Adipose tissue (tissue), 3 donors: ENCODE results near the gene OR10V1. TPM values are rescaled to one million over a fixed set of nuclear protein-coding genes. Genes with fewer than 3 reads are reported as not detected.

Experiments used
- H3K27ac ChIP-seq: one replicate; pipeline ENCODE4 v1.5.1; 2013; ENCODE audit warnings: low read depth, low read length
- WGBS, 3 donors: extraction: QIAGEN DNeasy Blood & Tissue Kit; methylation state at CpG; one replicate each; pipeline ENCODE4 v1.1.7; 2013; 5-methylcytosine and 5-hydroxymethylcytosine counted together
- polyA plus RNA-seq, 3 donors: library from polyadenylated mRNA; stranded (reverse); fragments of 200-250 nt; gene quantifications; one replicate each; pipeline ENCODE4 v1.2.3, GENCODE V29; 2013
- donor health status: healthy with polysubstance abuse.
- donor health status: Bipolar disorder and iron deficiency.
- donor health status: healthy.

Gene OR10V1
- polyA plus RNA-seq: not detected

GRCh38 chr11:59713745-59714144 is at the start of gene OR10V1:
TSS of gene OR10V1 (minus strand) at chr11:59713845. CDS start at chr11:59713845, 0 bp downstream.
- H3K27ac ChIP-seq: no peak within 1 kb of the TSS
- WGBS, 3 donors: 79 to 91% (median 84%) methylated on average over 2 of the region's 2 CpGs

- H3K27ac ChIP-seq: no peak overlapping the region
- 65 to 76% (median 74%) methylated on average over 6 of the region's 6 CpGs for WGBS, 3 donors
These were observed 48.3 kb upstream of the OR10V1 start for GRCh38 chr11:59761993-59762392.

- no peak overlapping the region for H3K27ac ChIP-seq
- WGBS, 3 donors: 87 to 90% (median 89%) methylated on average over 4 of the region's 4 CpGs
These were observed 47.1 kb upstream of the OR10V1 start for GRCh38 chr11:59760771-59761170.

GRCh38 chr11:59759900-59760299 is 46.3 kb upstream of the OR10V1 start:
- 62 to 75% (median 70%) methylated on average over 4 of the region's 4 CpGs for WGBS, 3 donors
- H3K27ac ChIP-seq: no peak overlapping the region

GRCh38 chr11:59758401-59759037 is 44.9 kb upstream of the OR10V1 start:
- H3K27ac ChIP-seq: no peak overlapping the region
- 84 to 88% (median 85%) methylated on average over 4 of the region's 4 CpGs for WGBS, 3 donors

GRCh38 chr11:59756845-59757244 is 43.2 kb upstream of the OR10V1 start:
- H3K27ac ChIP-seq: no peak overlapping the region
- WGBS, 3 donors: 33 to 44% (median 41%) methylated on average over 4 of the region's 4 CpGs

GRCh38 chr11:59756558-59756840 is 42.9 kb upstream of the OR10V1 start:
- WGBS, 3 donors: 37 to 48% (median 42%) methylated on average over 3 of the region's 3 CpGs
- H3K27ac ChIP-seq: no peak overlapping the region

- H3K27ac ChIP-seq: peak overlapping the region; percentile 35
- 4 to 8% (median 7%) methylated on average over 23 of the region's 23 CpGs for WGBS, 3 donors
These were observed 42.3 kb upstream of the OR10V1 start for GRCh38 chr11:59755701-59756557.

- WGBS, 3 donors: 0 to 1% (median 0%) methylated on average over 71 to 80 of the region's 80 CpGs
- peak within 1 kb of the TSS; percentile 35 for H3K27ac ChIP-seq
These were observed 41.4 kb upstream of the OR10V1 start, which contains the start of gene STX3 for GRCh38 chr11:59754859-59755700. TSS of gene STX3 (plus strand) at chr11:59755376. CDS start at chr11:59755606, 230 bp downstream.

GRCh38 chr11:59754494-59754858 is 40.8 kb upstream of the OR10V1 start:
- WGBS, 3 donors: 0% methylated on average over 20 of the region's 20 CpGs
- peak overlapping the region; percentile 32 for H3K27ac ChIP-seq

GRCh38 chr11:59753650-59754493 is 40.2 kb upstream of the OR10V1 start:
- WGBS, 3 donors: 31 to 34% (median 32%) methylated on average over 47 of the region's 47 CpGs
- no peak overlapping the region for H3K27ac ChIP-seq

- 89 to 91% (median 90%) methylated on average over 2 of the region's 2 CpGs for WGBS, 3 donors
- H3K27ac ChIP-seq: no peak overlapping the region
These were observed 32.5 kb upstream of the OR10V1 start for GRCh38 chr11:59746111-59746510.

GRCh38 chr11:59730896-59731565 is 17.4 kb upstream of the OR10V1 start:
- 46 to 60% (median 54%) methylated on average over 2 of the region's 2 CpGs for WGBS, 3 donors
- H3K27ac ChIP-seq: no peak overlapping the region

GRCh38 chr11:59729834-59730233 is 16.2 kb upstream of the OR10V1 start:
- 54 to 81% (median 67%) methylated on average over 5 of the region's 5 CpGs for WGBS, 3 donors
- no peak overlapping the region for H3K27ac ChIP-seq

GRCh38 chr11:59728913-59729312 is 15.3 kb upstream of the OR10V1 start:
- H3K27ac ChIP-seq: no peak overlapping the region
- 32 to 50% (median 35%) methylated on average over 1 of the region's 1 CpG for WGBS, 3 donors

- H3K27ac ChIP-seq: no peak overlapping the region
- 43 to 71% (median 56%) methylated on average over 3 of the region's 3 CpGs for WGBS, 3 donors
These were observed 14.5 kb upstream of the OR10V1 start for GRCh38 chr11:59728154-59728553.

GRCh38 chr11:59727426-59727825 is 13.8 kb upstream of the OR10V1 start:
- H3K27ac ChIP-seq: no peak overlapping the region

GRCh38 chr11:59724066-59724465 is 10.4 kb upstream of the OR10V1 start:
- no peak overlapping the region for H3K27ac ChIP-seq
- 72 to 81% (median 73%) methylated on average over 3 of the region's 3 CpGs for WGBS, 3 donors

More at GRCh38 chr11:59727426-59727825, 13.8 kb upstream of the OR10V1 start:
- WGBS, 3 donors: 87 to 94% (median 88%) methylated on average over 1 of the region's 1 CpG
